HG03097 (cell line): ENCODE results near the gene GTPBP1.

Experiments
- ATAC-seq: cut with Tn5 transposase; IDR thresholded peaks from one replicate; pipeline ENCODE4 v1.9.1; 2021; ENCODE audit not compliant: unreplicated experiment, low FRiP score

Gene GTPBP1

DNA sequence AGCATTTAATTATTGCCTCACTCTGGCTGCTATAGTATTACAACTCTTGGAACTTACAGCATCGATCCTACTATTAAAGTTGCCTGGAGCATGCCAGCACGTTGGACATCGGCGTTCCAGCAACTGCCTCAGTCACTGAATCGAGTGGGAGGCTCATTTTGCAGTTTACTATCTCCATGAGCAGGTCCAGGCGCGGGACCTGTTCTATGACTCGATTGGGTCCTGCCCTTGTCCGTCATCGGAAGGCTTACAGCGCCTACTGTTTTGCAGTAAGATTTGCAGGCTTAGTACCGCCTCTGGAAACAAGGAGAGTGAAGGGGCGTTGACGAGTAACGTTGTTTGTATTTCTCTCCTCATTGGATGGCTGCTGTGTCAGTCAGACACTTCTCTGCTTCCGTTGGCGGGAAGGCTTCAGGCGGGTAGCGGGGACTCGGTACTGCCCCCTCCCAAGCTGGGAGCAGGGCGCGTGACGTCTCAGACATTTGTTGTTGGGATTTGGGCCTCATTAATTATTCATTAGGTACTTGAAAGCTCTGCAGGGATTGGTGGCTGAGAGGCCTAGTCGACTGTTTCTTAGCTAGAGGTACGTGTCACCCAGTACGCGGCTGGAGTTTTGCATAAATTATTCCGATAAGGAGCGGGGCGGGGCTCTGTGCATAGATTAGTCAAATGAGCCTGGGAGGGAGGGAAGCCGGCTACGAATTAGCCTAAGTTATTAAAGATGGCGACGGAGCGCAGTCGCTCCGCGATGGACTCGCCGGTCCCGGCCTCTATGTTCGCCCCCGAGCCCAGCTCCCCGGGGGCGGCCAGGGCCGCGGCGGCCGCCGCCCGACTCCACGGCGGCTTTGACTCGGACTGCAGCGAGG lies at the start of gene GTPBP1:
GTPBP1 (plus strand) TSS at position 710 of the 866 bp plus-strand sequence; CDS start at position 722, 12 bp downstream.
- ATAC-seq = peak; percentile 67

DNA sequence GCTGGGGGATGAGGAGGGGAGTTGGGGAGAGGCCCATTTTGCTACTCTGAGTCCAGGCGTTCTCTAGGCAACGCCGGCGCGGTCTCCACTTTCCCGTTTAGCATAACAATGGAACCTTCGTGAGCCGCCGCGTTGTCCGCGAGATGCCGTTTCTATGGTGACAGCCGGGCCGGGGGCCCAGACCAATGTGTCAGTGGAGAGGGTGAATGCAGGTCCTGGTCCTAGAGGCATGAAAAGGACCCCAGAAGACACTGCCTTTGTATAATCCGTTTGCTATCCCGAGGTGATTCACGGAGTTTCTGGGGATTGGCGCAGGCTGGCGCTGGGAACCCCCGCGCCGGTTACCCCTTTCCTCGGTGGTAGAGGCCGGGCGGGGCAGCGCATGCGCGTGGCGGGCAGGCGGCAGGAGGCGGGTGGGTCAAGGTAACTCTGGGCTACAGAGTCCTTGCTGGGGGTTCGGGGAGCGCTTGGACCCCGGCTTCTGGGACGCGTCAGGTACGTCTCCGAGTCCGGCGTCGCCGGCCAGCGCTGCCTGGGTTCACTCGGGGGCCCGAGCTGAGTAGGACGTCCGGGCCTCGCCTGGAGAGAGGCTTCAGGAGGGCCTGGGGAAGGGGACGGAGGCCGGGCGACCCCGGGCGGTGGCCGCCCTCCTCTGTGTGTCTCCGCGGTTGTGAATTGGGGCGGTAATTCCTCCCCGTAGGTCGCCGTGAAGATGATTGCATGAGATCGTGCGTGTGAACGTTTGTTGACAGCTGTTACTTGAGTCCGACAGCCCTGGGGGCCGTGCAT lies 49.3 kb upstream of the GTPBP1 start, which contains the start of the genes CBY1 and FAM227A:
CBY1 (plus strand) TSS at position 383 of the 789 bp plus-strand sequence. CDS start 11,417 bp downstream, outside the sequence.
FAM227A (minus strand) TSS at position 137 of the 789 bp plus-strand sequence. CDS start 6,224 bp downstream, outside the sequence.
- peak; percentile 81 for ATAC-seq

DNA sequence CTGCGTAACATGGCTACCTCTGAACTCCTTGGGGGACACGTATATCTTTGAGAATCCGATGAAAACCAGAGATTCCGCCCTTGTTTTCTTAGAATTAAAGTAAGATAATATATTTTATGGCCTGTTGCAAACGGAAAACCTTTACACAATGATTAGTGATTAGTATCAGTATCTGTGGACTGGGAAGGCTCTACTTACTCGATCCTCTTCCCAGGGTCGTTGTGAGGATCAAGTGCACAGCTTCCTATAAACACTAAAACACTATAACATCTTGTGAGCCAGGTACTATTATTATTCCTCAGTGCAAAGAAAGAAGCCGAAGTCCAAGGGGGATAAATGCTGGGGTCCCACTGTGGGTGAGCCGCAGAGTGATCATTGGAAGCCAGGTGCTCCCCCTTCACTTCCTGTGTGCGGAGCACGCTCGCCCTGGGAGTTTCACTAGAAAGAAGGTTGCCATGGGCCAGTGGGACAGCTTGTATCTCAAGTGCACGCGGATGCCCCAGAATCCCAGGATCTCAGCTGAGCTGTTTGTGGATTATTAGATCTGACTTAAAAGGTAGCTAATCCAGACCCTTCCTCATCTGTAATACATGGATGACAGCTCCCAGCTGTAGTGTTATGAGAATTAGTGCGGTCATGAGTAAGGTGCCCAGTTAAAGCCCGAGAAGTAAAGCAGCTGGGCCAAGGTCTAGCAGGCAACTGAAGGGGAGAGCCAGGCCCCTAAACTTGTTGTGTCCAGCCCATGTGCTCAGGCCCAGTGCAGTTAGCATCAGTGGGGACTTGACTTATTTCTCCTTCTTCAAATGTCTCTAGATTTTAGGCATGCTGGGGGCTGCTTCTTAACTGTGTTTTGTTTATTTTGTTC lies 48.5 kb upstream of the GTPBP1 start:
- no peak for ATAC-seq

DNA sequence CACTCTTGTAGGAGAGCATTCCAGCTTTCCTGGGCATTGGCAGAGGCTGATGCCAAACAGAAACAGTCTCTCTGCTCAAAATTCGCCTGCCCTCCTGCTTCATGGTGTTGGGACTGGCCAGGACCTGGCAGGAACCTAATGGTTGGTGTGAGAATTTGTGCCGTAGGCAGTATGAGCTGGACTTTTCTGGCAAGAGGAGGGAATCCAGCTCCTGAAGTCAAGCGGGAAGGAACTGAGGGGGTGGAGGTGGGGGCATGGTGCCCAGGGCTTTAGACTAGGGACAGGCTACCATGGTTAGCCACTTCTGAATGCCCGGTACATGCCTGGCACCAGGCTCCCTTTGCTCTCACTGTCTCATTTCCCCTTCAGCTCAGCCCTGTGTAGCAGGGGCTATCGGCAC lies 30.9 kb upstream of the GTPBP1 start:
- no peak for ATAC-seq

DNA sequence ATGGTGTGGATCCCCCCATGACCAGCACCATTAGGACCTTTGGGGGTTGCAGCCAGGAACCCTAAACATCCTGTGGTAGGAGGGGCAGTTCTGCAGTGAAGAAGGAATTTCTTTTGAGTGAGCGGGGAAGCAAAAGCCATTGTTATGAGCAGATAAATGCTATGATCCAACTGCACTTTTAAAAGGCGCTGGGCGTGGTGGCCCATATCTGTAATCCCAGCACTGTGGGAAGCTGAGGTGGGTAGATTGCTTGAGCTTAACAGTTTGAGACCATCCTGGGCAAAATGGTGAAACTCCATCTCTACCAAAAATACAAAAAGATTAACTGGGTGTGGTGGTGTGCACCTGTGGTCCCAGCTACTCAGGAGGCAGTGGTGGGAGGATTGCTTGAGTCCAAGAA lies 29.9 kb upstream of the GTPBP1 start:
- no peak for ATAC-seq

DNA sequence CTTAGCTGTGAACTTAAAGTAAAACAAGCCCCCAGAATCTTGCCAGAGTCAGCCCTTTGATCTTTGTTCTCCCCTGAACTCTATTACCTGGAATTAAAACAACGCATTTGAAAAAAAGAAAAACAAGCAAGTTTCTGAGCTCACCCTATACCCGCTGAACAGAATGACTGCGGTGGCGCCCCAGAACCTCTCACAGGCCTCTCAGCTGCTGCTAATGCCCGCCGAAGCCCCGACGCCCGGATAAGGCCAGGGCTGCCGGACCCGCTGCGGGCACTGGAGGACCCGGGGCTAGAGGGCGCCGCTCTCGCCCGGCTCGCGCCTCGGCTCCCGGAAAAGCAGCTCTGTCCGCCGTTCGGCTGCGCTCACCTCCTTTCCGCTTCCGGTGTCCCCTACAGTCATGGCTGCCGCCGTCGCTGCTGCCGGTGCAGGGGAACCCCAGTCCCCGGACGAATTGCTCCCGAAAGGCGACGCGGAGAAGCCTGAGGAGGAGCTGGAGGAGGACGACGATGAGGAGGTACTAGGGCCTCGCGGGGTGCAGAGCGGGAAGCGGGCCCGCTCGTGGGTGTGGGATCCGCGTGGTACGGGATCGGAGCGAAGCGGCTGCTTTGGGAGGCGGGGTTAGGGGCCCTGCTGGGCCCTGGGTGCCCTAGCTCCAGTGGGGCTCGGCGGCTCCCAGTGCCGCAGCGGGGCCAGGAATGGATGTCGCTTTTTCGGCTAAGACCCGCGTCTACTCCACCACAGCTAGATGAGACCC lies 24.0 kb upstream of the GTPBP1 start, which contains the start of gene TOMM22:
TOMM22 (plus strand) TSS at position 376 of the 754 bp plus-strand sequence; CDS start at position 398, 22 bp downstream.
- ATAC-seq = peak; percentile 88

DNA sequence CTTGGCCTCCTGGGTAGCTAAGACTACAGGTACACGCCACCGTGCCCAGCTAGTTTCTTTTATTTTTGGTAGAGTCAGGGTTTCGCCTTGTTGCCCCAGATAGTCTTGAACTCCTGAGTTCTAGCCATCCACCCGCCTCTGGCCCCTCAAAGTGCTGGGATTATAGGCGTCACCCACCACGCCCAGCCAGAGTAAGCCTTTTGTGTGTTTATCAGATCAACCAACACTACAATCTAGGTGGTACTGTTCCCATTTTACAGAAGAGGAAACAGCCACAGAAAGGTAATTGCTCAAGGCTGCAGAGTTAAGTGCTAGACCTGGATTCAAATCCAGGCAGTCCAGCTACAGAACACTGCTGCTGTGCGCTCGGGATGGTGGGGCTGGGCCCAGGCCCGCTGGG lies 20.8 kb upstream of the GTPBP1 start:
- no peak for ATAC-seq

DNA sequence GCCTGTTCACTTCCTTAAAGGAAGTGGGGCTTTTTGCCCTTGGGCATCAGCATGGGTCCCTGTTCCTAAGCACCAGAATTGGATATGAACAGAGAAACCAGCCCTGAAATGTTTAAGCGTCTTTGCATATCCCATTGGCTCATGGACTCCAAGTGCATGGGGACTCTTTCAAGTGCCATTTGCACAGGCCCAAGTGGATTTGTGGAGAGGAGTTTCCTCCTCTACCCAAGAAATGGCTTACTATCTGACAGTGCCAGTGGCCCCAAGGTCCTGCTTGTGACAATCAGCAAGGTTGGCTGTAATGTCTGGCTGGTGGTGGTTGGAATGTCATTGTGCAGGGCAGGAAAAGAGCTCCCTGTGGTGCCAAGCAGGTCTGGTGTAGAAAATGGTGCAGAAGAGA lies 20.0 kb upstream of the GTPBP1 start:
- no peak for ATAC-seq

DNA sequence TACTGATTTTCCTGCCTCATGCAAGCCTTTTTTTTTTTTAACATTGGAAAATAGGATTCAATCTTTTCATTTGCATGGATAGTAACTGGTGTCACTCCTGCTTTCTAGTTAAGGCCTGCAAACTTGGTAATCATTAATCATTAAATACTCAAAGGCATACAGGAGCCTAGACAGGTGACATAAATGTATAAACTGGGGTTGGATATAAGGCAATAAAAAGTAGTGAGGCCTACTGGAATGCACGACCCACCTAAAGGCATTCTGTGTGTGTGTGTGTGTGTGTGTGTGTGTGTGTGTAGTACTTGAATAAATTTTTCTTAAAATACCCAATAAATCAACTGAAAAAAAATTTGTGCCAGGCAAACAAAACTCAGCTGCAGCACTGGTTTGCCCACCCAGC lies 16.1 kb upstream of the GTPBP1 start:
- no peak for ATAC-seq

DNA sequence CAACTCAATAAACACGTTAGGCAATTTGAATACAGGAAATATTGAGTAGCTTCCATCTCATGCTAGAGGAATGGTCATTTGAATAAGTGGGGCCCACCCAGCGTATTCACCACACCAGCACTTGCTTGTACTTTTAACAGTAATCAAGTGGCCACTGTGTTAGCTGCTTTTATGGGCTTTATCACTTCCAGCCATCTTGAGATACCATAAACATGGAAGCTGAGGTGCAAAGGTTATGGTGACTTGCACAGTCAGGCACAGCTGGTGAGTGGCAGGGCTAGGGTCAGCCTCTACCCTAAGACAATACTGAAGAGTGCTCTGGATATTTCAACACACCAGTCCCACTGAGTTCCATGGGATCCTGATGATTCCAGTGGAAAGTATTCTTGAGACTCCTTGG lies 11.7 kb upstream of the GTPBP1 start:
- ATAC-seq = no peak

DNA sequence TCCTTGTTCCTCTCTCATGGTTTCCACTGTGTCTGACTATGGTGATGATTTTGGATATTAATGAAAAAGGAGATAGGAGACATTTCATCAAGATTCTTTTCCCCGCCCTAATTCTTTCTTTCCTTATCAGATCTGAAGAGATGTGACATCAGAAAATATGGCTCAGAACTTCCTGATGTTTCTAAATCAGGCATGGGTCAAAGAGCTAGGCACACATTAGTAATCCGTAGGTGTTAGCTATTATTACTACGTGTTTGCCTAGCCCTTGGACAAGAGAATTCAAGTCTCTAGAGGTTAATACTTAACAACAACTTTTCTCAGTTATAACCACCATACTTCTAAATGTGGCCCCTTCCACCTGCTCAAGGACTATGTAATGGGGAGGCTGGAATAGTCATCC lies 10.8 kb upstream of the GTPBP1 start:
- no peak for ATAC-seq

DNA sequence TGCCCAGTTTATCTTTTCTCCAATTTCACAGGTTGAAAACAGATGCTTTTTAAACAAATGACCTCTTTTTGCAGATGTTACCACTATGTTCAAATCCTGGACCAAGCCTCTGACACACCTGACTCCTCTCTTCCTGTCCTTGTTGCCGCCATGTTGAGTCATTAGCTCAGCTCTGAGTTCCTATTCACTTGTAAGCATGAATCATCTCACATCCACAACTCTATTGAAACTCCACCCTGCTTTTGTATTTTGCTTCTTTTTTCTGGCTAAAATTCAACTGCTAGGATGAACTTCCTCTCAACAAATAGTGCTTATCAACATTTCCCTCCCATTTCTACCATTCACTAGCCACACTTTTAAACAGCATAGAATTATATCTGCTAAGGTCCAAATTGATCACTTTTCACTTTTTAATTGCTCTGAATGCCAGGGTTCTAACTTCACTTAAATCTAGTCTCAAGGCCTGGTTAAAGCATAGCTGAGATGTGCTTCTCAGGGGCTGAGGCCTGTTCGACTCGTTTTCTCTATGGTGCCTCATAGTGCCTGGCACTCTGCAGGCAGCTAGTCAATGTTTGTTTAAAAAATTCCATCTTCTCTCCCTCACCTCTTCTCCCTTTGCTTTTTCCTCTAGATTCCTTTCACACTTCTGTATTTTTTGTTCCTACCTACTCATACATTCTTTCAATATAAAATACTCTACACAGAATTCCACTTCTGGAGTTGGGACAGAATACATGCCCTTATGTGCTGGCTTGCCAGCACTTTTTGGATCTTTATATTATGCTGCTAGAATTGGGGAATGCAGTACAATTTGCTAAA lies 8.9 kb upstream of the GTPBP1 start:
- ATAC-seq = no peak

DNA sequence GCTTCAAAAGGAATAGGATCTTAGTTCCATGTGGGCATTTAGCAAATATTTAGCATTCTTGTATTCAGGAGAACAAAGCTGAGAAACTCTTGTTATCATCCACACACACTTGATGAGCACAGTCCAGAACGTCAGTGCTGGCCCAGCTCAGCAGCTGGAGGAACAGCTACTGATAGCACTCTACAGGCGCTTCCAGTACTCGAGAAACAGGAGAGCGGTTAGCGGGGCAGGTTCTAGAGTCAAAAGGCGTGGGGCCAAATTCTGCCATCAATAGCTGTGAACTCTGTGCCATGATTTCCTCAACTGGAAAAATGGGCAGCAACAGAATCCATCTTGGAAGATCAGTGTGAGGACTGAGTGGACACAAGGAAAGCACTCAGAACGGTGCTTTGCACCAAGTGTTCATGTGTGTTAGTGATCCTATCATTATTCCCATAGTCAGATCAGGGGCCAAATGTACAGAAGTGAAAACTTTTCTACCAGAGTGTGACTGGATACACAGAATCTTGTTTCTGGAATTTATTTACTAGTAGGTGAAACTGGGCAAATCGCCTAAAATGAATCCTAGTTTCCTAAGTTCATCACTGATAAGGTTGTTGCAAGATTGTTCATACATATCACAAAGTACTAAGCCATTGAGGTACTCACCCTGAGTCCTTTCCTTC lies 8.2 kb upstream of the GTPBP1 start:
- no peak for ATAC-seq

DNA sequence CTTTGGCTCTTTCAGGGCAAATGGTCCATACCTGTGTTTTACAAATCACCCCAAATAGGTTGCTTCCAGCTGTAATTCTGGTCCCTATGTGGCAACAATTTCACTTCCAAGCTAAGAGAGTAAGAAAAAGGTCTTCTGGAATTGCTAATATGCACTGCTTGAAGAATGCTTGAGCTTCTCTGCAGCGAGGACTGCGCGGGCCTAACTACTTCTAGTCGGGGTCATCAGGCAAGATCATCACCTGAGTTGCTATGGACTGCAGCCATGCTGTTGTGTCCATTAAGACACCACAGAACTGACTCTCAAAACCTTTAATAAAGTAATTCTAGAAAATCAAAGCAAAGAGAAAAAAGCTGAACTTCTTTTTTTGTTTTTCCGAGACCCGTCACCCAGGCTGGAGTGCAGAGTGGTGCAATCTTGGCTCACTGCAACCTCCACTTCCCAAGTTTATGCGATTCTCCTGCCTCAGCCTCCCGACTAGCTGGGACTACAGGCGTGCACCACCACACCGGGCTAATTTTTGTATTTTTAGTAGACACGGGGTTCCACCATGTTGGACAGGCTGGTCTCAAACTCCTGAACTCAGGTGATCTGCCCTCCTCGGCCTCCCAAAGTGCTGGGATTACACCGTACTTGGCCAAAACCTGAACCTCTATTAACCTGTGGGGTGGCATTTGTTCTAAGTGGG lies 7.2 kb upstream of the GTPBP1 start:
- no peak for ATAC-seq

DNA sequence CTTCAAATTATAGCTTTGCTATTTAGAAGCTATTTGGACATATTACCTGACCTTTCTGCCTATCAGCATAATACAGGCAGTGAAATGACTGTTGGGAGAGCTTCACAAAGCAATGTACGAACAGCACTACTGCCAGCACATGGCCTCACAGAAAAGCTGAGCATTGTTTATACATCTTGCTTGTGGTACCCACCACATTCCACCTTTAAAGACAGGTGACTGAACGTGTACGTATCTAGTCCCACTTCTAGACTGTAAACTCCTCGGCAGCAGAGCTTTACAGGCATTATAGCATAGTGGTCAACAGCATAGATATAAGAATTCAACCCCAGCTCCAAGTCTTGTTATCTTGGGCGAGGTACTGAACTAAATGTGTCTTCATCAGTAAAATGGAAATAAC lies 6.6 kb upstream of the GTPBP1 start:
- ATAC-seq = no peak

DNA sequence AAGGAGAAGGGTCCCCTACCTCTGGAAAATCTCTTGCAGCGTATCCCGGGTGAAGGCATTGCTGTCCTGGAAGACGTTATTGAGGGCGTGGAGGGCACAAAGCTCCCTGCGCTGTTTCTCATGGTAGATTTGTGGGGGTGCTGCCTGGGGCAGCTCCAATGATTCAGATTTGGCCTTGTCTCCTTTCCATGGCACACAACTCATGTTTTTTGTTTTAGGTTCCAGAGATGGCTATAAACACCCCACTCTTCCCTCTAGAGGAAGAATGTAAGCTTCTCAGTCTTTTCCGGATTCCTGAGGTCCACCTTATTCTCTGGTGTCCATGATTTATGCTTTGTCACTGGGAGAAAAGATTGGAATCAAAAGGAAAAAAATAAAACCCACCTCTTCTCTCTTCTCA lies 6.0 kb upstream of the GTPBP1 start:
- no peak for ATAC-seq

DNA sequence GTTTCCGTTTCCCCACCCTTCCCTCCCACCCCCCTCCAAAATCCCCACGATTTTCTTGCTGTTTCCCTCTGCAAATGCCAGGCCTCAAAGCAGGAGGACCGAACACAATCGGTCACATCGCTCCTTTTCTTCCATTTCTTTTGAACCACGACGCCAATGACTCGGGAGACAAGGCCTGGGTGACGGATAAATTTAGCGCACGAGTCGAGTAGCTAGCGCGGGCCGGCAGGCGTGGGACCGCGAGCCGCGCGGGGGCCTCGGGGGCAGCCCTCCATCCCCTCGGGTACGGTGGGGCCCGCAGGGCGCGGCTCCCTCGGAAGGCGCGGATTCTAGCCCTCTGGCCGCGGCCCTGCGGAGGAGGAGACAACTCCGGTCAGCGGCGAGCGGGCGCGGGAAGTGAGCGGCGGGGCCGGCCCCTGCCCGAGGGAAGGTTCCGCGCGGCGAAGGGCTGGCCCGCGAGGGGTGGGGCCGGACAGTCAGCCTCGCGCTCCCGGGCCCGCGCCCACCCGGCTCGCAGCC lies 5.4 kb upstream of the GTPBP1 start:
- ATAC-seq = no peak
